ENCODE measurements around the gene CDH4.
A peak's percentile ranks its signal among the peaks of the same experiment; 100 is the strongest.

CDH4 gene

GRCh38 chr20:61818746-61819573, 566.9 kb downstream of the CDH4 start:
- no peak for DNase-seq

- no peak for DNase-seq
These were observed 567.4 kb downstream of the CDH4 start for GRCh38 chr20:61819574-61819846.

- DNase-seq, result no peak
These were observed 568.1 kb downstream of the CDH4 start for GRCh38 chr20:61819921-61820825.

GRCh38 chr20:61821735-61822134, 569.7 kb downstream of the CDH4 start:
- DNase-seq, result no peak

- no peak for DNase-seq
These were observed 570.3 kb downstream of the CDH4 start for GRCh38 chr20:61822396-61822795.

GRCh38 chr20:61823242-61823641, 571.2 kb downstream of the CDH4 start:
- DNase-seq, result no peak

- DNase-seq, result no peak
These were observed 576.8 kb downstream of the CDH4 start for GRCh38 chr20:61828891-61829290.

GRCh38 chr20:61829526-61829925, 577.5 kb downstream of the CDH4 start:
- DNase-seq, result no peak

- DNase-seq, result no peak
These were observed 578.3 kb downstream of the CDH4 start for GRCh38 chr20:61830241-61830930.

- DNase-seq, result no peak
These were observed 578.9 kb downstream of the CDH4 start for GRCh38 chr20:61830991-61831390.

GRCh38 chr20:61832181-61832580, 580.1 kb downstream of the CDH4 start:
- no peak for DNase-seq

- DNase-seq, result no peak
These were observed 581.9 kb downstream of the CDH4 start for GRCh38 chr20:61833807-61834610.

GRCh38 chr20:61835301-61835700, 583.2 kb downstream of the CDH4 start:
- DNase-seq, result no peak

- DNase-seq, result no peak
These were observed 583.8 kb downstream of the CDH4 start for GRCh38 chr20:61835791-61836350.

GRCh38 chr20:61837200-61837599, 585.1 kb downstream of the CDH4 start:
- no peak for DNase-seq

GRCh38 chr20:61839223-61839911, 587.3 kb downstream of the CDH4 start:
- DNase-seq, result no peak

GRCh38 chr20:61839912-61840778, 588.1 kb downstream of the CDH4 start:
- DNase-seq, result no peak

- DNase-seq, result no peak
These were observed 588.9 kb downstream of the CDH4 start for GRCh38 chr20:61840779-61841455.

- no peak for DNase-seq
These were observed 589.5 kb downstream of the CDH4 start for GRCh38 chr20:61841551-61841950.

- peak; percentile 8 for DNase-seq
These were observed 589.9 kb downstream of the CDH4 start for GRCh38 chr20:61841966-61842365.

Measured in NCI-H345 (cell line).